Measurements from ENCODE around the gene CD226.
"Not testable (repeated sequence)": the region's sequence is repeated elsewhere in the genome, so short reads cannot be mapped to it uniquely, and the experiment has no call there.

The CD226 gene

GRCh38 chr18:69947361-69948133 lies at the start of gene CD226:
Gene CD226, minus strand, starts transcription at chr18:69947873. Its CDS starts 467 bp downstream, at chr18:69947406.
- DNase-seq: peak in 1 of 2 donors; percentile 39

GRCh38 chr18:69996951-69997798 lies 49.5 kb upstream of the CD226 start:
- DNase-seq: no peak

GRCh38 chr18:69996417-69996816 lies 48.7 kb upstream of the CD226 start:
- no peak for DNase-seq

GRCh38 chr18:69995774-69996173 lies 48.1 kb upstream of the CD226 start:
- DNase-seq: no peak

- DNase-seq: no peak
Measured at GRCh38 chr18:69992776-69993175, 45.1 kb upstream of the CD226 start.

- DNase-seq: no peak
Measured at GRCh38 chr18:69987870-69988269, 40.2 kb upstream of the CD226 start.

GRCh38 chr18:69985239-69985638 lies 37.6 kb upstream of the CD226 start:
- DNase-seq: no peak

GRCh38 chr18:69982417-69982816 lies 34.7 kb upstream of the CD226 start:
- DNase-seq: no peak

- peak in 1 of 2 donors; percentile 15 for DNase-seq
Measured at GRCh38 chr18:69981948-69982347, 34.3 kb upstream of the CD226 start.

- no peak for DNase-seq
Measured at GRCh38 chr18:69980982-69981804, 33.5 kb upstream of the CD226 start.

GRCh38 chr18:69980509-69980908 lies 32.8 kb upstream of the CD226 start:
- no peak for DNase-seq

GRCh38 chr18:69978732-69979715 lies 31.4 kb upstream of the CD226 start:
- no peak for DNase-seq

- not testable (repeated sequence) for DNase-seq
Measured at GRCh38 chr18:69975294-69975693, 27.6 kb upstream of the CD226 start.

GRCh38 chr18:69974365-69974764 lies 26.7 kb upstream of the CD226 start:
- DNase-seq: no peak

GRCh38 chr18:69969491-69969890 lies 21.8 kb upstream of the CD226 start:
- no peak for DNase-seq

- no peak for DNase-seq
Measured at GRCh38 chr18:69968039-69968438, 20.4 kb upstream of the CD226 start.

- DNase-seq: no peak
Measured at GRCh38 chr18:69963196-69963595, 15.5 kb upstream of the CD226 start.

- DNase-seq: no peak
Measured at GRCh38 chr18:69961718-69962117, 14.0 kb upstream of the CD226 start.

GRCh38 chr18:69958422-69958821 lies 10.7 kb upstream of the CD226 start:
- no peak for DNase-seq

- no peak for DNase-seq
Measured at GRCh38 chr18:69957747-69958146, 10.1 kb upstream of the CD226 start.

- DNase-seq: no peak
Measured at GRCh38 chr18:69956665-69957620, 9.3 kb upstream of the CD226 start.

Data from bone marrow (tissue), 2 donors.